ENCODE data around the gene C21orf91.

Gene C21orf91

GRCh38 chr21:17796037-17796403 lies 23.1 kb downstream of the C21orf91 start:
- TF ChIP-seq MYC (IDR thresholded peaks at IDR 0.05; ENCODE audit: low read depth, low read length), result no peak
- TF ChIP-seq, protein P1, sequence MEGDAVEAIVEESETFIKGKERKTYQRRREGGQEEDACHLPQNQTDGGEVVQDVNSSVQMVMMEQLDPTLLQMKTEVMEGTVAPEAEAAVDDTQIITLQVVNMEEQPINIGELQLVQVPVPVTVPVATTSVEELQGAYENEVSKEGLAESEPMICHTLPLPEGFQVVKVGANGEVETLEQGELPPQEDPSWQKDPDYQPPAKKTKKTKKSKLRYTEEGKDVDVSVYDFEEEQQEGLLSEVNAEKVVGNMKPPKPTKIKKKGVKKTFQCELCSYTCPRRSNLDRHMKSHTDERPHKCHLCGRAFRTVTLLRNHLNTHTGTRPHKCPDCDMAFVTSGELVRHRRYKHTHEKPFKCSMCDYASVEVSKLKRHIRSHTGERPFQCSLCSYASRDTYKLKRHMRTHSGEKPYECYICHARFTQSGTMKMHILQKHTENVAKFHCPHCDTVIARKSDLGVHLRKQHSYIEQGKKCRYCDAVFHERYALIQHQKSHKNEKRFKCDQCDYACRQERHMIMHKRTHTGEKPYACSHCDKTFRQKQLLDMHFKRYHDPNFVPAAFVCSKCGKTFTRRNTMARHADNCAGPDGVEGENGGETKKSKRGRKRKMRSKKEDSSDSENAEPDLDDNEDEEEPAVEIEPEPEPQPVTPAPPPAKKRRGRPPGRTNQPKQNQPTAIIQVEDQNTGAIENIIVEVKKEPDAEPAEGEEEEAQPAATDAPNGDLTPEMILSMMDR (IDR thresholded peaks at IDR 0.05; ENCODE audit: low read depth, low read length), result no peak
- TF ChIP-seq, protein P2, sequence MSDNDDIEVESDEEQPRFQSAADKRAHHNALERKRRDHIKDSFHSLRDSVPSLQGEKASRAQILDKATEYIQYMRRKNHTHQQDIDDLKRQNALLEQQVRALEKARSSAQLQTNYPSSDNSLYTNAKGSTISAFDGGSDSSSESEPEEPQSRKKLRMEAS (IDR thresholded peaks at IDR 0.05; ENCODE audit: low read depth, low read length), result no peak
- no peak for TF ChIP-seq POLR2A (IDR thresholded peaks at IDR 0.05; ENCODE audit: extremely low read depth, insufficient read length)
- no peak overlapping the region for H3K4me3 ChIP-seq (ENCODE audit: low read depth, low read length)
- no peak for DNase-seq (ENCODE audit: low read depth)

DNA sequence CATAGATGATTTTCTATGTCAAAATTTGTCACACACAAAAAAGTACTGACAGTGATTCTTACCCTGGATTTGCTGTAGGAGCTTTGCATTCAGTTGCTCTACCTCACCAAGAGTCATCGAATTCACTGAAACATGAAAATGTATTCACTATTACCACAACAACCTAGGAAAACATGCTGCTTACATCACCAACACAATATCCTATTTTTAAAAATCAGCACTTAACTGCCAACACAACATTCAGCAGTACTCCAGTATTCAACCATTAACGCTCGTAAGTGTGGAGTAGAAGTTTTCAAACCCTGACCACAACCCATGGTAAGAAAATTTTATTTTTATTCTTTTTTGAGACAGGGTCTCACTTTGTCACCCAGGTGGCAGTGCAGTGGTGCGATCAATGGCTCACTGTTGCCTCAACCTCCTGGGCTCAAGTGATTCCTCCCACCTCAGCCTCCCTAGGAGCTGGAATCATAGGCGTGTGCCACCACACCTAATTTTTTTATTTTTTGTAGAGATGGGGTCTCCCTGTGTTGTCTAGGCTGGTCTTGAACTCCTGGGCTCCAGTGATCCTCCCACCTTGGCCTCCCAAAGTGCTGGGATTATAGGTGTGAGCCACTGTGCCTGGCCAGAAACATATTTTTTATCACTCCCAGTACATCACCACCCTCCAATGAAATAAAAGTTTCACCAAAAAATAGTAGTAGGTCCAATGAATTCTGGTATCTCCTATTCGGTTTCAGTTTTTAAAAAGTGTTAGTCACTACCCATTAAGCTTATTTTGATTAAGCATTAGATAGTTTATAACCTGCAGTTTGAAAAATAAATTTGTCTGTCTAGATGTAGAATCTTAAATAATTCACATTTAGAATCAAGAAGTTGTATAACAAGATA lies 23.8 kb downstream of the C21orf91 start:
- H3K4me3 ChIP-seq (ENCODE audit: low read depth, low read length), result no peak overlapping the region
- no peak for DNase-seq (ENCODE audit: low read depth)
- TF ChIP-seq, protein P1 (IDR thresholded peaks at IDR 0.05; ENCODE audit: low read depth, low read length), result no peak
- TF ChIP-seq POLR2A (IDR thresholded peaks at IDR 0.05; ENCODE audit: extremely low read depth, insufficient read length), result no peak
- TF ChIP-seq, protein P2 (IDR thresholded peaks at IDR 0.05; ENCODE audit: low read depth, low read length), result no peak
- no peak for TF ChIP-seq MYC (IDR thresholded peaks at IDR 0.05; ENCODE audit: low read depth, low read length)

DNA sequence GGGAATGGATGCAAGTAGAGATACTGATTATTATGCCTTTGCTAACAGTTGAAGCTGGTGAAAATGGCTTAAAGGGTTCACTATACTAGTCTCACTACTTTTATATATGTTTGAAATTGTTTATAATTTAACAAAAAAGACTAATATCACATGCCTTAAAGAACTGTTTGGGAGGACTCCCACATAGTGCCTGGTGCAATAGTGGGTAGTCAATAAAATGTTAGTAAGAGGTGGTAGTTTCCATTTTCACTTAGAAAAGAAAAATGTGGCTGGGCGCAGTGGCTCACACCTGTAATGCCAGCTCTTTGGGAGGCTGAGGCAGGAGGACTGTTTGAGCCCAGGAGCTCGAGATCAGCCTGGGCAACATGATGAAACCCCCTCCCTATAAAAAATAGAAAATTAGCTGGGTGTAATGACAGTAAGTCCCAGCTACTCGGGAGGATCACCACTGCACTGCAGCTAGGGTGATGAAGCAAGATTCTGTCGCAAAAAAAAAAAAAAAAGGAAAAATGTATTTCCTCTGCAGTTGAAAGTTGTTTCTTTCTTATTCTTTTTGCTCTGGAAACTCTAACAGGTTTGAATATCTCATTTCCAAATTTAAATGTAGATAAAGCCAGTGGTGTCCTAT lies 24.5 kb downstream of the C21orf91 start:
- no peak for DNase-seq (ENCODE audit: low read depth)
- TF ChIP-seq, protein P1 (IDR thresholded peaks at IDR 0.05; ENCODE audit: low read depth, low read length), result no peak

GRCh38 chr21:17793246-17794123 lies 25.7 kb downstream of the C21orf91 start:
- TF ChIP-seq, protein P2 (IDR thresholded peaks at IDR 0.05; ENCODE audit: low read depth, low read length), result no peak
- TF ChIP-seq MYC (IDR thresholded peaks at IDR 0.05; ENCODE audit: low read depth, low read length), result no peak
- TF ChIP-seq, protein P1 (IDR thresholded peaks at IDR 0.05; ENCODE audit: low read depth, low read length), result no peak
- TF ChIP-seq POLR2A (IDR thresholded peaks at IDR 0.05; ENCODE audit: extremely low read depth, insufficient read length), result no peak
- H3K4me3 ChIP-seq (ENCODE audit: low read depth, low read length), result no peak overlapping the region
- DNase-seq (ENCODE audit: low read depth), result no peak

More for the DNA sequence above, 24.5 kb downstream of the C21orf91 start:
- H3K4me3 ChIP-seq (ENCODE audit: low read depth, low read length), result no peak overlapping the region

DNA sequence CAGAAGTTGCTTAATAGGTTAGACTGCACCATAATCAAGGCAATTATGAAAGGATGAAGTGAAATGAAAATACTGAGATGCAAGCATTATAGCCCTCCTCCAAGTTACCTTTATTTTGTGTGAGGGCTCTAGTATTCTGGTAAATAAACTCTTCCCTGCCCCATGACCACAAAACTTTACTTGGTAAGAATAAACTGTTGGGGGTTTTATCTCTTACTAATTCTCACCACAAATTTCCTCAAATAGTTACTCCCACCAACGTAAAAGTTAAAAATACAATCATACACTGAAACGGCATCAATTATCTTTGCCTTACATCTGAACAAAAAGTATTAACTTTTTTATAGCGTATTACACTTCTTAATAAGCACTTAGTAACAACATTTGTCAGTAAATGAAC lies 29.5 kb downstream of the C21orf91 start:
- TF ChIP-seq POLR2A (IDR thresholded peaks at IDR 0.05; ENCODE audit: extremely low read depth, insufficient read length) (no peak), MYC (IDR thresholded peaks at IDR 0.05; ENCODE audit: low read depth, low read length) (no peak)
- TF ChIP-seq, protein P2 (IDR thresholded peaks at IDR 0.05; ENCODE audit: low read depth, low read length), result no peak
- TF ChIP-seq, protein P1 (IDR thresholded peaks at IDR 0.05; ENCODE audit: low read depth, low read length), result no peak
- peak; percentile 30 for DNase-seq (ENCODE audit: low read depth)
- no peak overlapping the region for H3K4me3 ChIP-seq (ENCODE audit: low read depth, low read length)
